Activated gamma-delta T cell treated with anti-CD3 and anti-CD28 coated beads, Interleukin-2, amount 50 U/mL, for 16 hours (primary cell): ENCODE measurements around the gene MYO10.
"Not testable (repeated sequence)": the region's sequence is repeated elsewhere in the genome, so short reads cannot be mapped to it uniquely, and the experiment has no call there.

ENCODE experiments used
- DNase-seq: peaks from one replicate; pipeline ENCODE4 v3.0.0-alpha.2; 2020; ENCODE audit warnings: low read depth

MYO10 gene

GRCh38 chr5:16862777-16863176 lies 73.3 kb downstream of the MYO10 start:
- DNase-seq = no peak

DNA sequence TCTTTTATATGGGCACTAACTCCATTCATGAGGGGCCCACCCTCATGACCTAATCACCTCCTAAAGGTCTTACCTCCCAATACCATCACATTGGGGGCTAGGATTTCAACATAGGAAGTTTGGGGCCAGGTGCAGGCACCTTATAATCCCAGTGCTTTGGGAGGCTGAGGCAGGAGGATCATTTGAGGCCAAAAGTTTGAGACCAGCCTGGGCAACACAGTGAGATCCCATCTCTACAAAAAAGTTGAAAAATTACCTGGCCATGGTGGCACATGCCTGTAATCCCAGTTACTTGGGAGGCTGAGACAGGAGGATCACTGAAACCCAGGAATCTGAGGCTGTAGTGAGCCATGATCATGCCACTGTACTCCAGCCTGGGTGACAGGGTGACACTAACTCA lies 76.7 kb downstream of the MYO10 start:
- DNase-seq = no peak

DNA sequence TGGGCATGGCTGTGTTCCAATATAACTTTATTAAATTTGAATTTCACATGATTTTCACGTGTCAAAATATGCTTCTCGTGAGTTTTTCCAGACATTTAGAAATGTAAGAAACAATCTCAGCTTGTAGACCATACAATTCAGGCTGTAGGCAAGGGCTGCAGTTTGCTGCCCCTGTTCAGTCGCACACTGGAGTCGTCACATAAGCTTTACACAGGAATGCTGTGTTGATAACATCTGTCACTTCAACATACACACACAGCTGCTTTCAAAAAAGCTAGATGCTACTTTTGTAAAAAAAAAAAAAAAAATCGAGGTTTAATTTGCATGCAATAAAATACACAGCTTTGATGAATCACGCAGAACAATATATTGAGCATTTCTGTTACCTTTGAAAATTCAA lies 77.9 kb downstream of the MYO10 start:
- no peak for DNase-seq

- no peak for DNase-seq
Measured at GRCh38 chr5:16857635-16858034, 78.5 kb downstream of the MYO10 start.

DNA sequence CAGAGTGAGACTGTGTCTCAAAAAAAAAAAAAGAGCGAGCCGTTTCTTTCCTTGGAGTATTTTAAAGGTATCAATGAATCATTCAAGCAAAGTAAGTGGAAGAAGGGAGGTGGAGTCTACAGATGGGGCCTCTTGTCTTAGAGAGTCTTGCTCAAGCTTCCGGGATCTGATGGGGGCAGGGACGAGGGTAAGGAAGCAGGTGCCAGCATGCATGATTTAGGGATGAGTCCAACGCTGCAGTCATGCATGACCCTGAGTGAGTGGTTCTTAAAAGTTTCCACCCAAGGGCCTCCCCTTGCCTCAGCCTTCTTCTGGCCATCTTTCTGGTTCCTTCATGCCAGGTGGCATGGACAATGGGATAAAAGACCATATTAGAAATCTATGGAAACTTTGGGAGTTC lies 79.6 kb downstream of the MYO10 start:
- no peak for DNase-seq

DNA sequence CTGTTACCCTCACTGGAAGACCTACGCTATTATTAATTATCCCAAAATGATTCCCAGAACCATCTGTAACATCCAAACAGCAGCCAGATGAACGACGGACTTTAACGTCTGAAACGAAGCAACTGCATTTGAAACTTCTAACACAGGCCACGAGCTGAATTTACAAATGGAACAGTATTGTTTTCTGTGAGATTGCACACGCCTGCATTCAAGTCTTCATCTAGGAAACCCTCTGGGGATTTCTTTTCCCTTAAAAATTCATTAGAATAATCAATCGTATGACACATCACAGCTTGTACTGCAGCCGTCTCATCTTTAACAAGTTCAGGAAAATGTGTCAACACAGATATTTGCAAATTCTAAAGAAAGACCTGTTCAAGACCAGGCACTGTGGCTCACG lies 80.2 kb downstream of the MYO10 start:
- no peak for DNase-seq

GRCh38 chr5:16855485-16855884 lies 80.6 kb downstream of the MYO10 start:
- DNase-seq = no peak

DNA sequence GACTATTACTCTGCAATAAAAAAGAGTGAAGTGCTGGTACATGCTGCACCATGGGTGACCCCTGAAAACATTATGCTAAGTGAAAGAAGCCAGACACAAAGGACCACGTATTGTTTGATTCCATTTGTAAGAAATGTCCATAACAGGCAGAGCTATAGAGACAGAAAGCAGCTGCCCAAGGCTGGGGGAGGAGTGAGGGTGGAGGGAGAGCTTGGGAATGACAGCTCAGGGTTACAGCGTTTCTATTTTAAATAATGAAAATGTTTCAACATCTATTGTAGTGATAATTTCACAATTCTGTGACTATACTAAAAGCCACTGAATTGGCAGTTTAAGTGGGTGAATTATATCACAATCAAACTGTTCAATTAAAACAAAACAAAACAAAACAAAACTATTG lies 81.7 kb downstream of the MYO10 start:
- no peak for DNase-seq

DNA sequence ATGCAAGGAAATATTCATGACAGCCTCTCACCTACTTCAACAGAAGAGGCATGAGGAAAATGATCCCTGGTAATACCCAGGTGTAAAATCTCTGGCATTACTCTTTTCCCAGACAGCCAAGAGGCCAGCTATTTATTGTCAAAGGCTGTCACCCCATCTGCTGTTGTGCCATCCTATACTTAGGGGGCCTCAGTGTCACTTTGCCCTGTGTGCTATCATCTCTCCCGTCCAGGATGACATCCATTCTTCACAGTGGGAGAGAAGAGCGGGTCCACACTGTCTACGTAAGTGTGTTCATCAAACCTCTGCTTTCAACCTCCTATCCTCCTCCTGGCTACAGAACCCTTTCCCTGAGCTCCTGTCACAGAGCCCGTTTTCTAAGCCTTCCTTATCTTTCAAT lies 82.6 kb downstream of the MYO10 start:
- no peak for DNase-seq

DNA sequence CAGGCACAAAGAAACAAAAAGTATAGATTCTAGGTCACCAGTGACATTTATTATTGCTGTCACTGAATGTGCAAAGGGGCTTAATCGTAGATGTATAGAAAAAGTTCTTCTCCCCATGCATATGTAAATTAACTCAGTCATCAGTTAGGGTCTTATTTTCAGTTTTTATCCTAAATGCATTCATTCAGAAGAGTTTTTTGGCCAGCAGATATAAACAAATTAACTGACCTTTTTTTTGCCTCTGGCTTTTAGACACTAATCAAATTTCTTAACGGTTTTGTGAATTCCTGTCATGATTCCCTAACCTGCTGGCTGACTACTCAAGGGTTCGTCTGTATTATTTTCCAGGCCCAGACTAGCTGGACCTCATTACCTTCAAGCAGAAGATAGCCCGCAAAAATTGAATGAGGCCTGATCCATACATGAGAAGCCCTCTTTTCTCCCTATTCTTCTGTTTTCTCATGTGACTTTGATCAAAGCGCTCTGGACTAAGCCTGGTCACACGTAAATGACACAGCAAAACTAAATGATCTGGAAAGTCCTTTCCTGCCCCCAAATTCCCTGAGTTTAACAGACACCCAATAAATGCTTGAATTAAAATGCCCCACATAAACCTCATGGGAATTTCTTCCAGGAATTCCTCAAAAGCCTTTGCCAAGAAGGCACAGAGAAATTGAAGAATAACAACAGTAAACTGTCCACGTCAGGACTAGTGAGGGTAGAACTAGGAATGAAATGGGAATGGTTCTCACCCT lies 83.7 kb downstream of the MYO10 start:
- DNase-seq = no peak

DNA sequence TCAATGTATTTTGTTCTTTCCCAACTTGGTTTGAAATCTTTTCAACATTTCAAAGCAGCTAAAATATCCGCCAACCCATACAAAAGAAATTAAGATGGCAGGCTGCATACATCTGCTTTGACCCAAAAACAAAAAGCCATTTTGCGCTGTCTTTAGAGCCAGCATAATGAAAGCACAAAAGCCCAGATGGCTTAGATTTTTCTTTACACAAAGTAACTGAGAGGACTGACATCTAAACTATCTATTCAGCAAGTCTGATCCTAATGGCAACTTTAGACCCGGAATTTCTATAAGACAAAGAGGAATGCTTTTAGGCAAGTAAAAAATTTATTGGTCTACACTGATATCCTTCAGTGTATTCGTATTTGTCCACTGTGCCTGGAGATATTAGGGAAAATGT lies 86.3 kb downstream of the MYO10 start:
- no peak for DNase-seq

DNA sequence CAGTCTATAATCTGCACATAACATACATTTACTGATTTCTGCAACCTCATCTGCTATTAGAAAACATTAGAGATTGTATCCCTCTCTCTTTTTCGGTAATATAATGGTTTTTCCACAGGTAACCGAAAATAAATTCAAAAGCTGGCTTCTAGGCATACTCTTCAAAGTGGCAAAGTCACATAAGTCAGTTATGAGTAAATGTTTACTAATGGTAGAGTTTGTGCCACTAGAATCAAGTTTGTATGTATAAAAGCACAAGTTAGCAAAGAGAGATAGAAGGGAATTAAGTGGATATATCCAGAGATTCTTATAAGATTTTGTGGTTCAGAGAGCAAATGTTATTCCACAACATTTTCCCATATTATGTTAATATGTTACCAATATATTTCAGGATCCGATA lies 86.9 kb downstream of the MYO10 start:
- DNase-seq = no peak

DNA sequence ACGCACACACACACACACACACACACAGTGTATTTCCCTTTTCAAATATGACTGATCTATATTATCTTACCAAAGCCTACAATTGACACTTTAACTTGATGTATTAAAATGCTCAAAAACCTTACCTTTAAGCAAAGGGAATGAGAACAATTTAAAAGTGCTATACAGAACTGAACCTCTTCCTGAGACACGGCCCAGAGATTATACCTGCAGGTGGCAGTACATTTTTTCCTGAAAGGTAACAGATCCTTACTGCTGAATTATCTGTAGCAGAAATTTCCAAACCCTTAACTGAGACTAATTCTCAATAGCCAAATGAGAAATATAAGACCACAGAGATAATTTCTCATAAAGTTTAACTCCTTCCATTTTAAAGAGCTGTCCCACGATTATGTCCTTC lies 91.1 kb downstream of the MYO10 start:
- no peak for DNase-seq

- no peak for DNase-seq
Measured at GRCh38 chr5:16842896-16843295, 93.2 kb downstream of the MYO10 start.

- no peak for DNase-seq
Measured at GRCh38 chr5:16841416-16841815, 94.7 kb downstream of the MYO10 start.

- DNase-seq = no peak
Measured at GRCh38 chr5:16837305-16837704, 98.8 kb downstream of the MYO10 start.

- no peak for DNase-seq
Measured at GRCh38 chr5:16834029-16834428, 102.1 kb downstream of the MYO10 start.

GRCh38 chr5:16831326-16831725 lies 104.8 kb downstream of the MYO10 start:
- DNase-seq = not testable (repeated sequence)

- no peak for DNase-seq
Measured at GRCh38 chr5:16827755-16828154, 108.3 kb downstream of the MYO10 start.

GRCh38 chr5:16826379-16827125 lies 109.5 kb downstream of the MYO10 start:
- no peak for DNase-seq

GRCh38 chr5:16819522-16820167 lies 116.4 kb downstream of the MYO10 start:
- DNase-seq = no peak

DNA sequence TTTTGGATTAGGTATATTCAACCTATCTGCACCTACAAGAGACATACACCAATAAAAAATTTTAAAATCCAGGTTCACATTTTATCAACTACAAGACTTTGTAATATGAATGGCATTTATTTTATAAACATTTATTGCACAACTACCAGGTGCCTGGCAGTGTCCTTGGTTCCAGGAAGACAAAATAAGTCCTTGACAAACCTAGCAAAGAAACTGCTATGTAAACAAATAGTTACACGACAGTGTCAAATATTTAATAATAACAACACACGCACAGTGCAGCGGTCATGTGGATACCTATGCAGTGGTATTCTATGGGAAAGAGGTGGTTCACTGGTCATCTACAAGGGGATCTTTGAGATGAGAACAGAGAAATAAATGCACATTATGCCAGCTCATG lies 120.7 kb downstream of the MYO10 start:
- DNase-seq = no peak

DNA sequence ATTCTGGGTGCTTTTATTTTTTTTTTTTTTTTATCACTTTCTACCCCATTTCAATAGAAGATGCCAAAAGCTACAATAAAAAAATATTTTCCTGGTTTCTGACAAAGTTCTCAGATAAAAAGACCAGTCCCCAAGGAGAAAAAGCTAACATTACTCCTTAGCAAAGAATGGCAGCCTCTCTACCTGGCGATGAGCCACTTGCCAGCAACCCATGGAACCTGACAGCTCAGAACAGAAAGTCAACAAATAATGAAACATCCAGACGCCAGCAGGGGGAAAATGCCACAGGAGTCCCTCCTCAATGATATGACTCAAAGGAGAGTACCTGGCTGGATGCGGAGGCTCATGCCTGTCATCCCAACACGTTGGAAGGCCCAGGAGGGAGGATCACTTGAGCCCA lies 123.2 kb downstream of the MYO10 start:
- no peak for DNase-seq
